GM18499 (cell line): ENCODE results near the gene EPS8L2.

Experiments
- ATAC-seq: cut with Tn5 transposase; IDR thresholded peaks from one replicate; pipeline ENCODE4 v1.9.1; 2021; ENCODE audit warnings: moderate number of reproducible peaks; ENCODE audit not compliant: insufficient read depth, unreplicated experiment

EPS8L2 gene

DNA sequence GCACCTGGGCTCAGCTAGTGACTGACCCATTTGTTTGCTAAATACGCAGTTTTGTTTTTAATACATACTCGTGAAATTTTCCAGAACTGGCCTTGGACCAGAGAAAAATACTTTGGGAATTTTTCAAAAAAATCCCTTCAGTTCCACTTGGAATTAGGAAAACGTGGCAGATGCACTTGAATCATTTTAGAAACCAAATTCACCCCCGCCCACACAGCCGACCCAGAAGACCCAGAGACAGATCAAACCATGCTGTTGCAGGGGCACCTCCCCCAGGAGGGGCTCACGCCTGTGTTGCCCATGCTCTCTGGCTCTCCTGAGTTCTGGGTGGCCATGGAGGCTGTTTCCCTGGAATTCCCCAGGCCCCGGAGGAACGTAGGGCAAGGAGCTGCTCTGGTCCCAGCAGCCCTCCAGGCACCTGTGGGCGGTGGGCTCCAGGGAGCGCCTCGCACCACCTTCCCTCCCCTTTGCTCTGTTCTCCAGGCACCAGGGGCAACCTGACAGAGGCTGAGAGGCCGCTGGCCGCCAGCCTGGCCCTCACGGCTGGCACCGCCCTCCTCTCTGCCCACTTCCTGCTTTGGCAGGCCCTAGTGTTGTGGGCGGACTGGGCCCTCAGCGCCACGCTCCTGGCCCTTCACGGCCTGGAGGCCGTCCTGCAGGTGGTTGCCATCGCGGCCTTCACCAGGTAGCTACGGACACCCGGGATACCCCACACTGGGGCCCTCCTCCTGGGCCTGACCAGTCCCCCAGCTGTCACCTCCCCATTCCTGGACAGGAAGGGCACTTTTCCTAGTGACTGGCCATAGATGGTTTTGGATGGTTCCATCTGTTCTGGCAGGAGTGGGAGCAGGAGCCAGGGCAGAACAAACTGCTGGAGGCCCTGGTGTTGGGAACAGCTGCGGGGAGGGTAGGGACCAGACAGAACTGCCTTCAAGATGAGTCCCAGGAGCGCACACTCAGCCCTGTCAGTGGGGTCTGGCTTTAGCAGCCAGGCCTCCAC, 3.3 kb upstream of the EPS8L2 start:
- no peak for ATAC-seq

- ATAC-seq: no peak
Observed at GRCh38 chr11:703506-703905, 2.5 kb upstream of the EPS8L2 start.

- no peak for ATAC-seq
Observed at GRCh38 chr11:704228-704674, 1.8 kb upstream of the EPS8L2 start.

- ATAC-seq: no peak
Observed at GRCh38 chr11:704781-705645, 1.0 kb upstream of the EPS8L2 start.

- no peak for ATAC-seq
Observed at GRCh38 chr11:706439-706956, 467 bp downstream of the EPS8L2 start.

- ATAC-seq: no peak
Observed at GRCh38 chr11:706957-707816, 1.2 kb downstream of the EPS8L2 start.

- ATAC-seq: no peak
Observed at GRCh38 chr11:707817-708420, 1.9 kb downstream of the EPS8L2 start.

DNA sequence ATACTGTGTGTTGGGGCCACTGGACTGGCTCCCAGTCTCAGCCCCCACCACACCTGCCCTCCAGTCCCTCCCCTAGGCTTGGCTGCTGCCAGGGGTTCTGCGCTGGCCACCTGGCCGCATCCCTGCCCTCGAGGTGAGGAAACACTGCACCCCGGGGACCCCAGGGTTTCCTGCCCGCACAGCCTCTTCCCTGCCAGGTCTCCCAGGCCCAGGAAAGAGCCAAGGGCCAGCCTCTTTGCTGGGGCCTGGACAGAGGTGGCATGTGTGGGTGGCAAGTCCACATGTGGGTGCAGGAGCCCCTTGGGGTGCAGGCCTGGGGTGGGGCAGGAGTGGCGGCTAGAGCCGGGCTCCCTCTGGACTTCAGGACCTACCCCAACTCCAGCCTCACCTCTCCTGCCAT, 2.5 kb downstream of the EPS8L2 start:
- ATAC-seq: no peak

- ATAC-seq: no peak
Observed at GRCh38 chr11:709109-709997, 3.3 kb downstream of the EPS8L2 start.

DNA sequence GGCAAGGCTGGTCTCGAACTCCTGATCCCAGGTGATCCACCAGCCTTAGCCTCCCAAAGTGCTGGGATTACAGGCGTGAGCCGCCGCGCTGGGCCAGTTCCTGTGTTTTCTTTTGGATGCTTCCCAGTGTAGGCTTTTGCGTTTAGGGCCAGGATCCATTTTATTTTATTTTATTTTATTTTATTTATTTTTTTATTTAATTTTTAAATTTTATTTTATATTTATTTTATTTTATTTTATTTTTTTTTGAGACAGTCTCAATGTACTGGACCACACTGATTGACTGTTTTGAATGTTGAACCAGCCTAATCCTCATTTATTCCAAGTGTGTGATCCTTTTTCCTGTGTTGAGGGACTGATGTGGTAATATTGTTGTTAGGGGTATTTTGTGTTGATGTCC, 8.4 kb downstream of the EPS8L2 start:
- no peak for ATAC-seq

DNA sequence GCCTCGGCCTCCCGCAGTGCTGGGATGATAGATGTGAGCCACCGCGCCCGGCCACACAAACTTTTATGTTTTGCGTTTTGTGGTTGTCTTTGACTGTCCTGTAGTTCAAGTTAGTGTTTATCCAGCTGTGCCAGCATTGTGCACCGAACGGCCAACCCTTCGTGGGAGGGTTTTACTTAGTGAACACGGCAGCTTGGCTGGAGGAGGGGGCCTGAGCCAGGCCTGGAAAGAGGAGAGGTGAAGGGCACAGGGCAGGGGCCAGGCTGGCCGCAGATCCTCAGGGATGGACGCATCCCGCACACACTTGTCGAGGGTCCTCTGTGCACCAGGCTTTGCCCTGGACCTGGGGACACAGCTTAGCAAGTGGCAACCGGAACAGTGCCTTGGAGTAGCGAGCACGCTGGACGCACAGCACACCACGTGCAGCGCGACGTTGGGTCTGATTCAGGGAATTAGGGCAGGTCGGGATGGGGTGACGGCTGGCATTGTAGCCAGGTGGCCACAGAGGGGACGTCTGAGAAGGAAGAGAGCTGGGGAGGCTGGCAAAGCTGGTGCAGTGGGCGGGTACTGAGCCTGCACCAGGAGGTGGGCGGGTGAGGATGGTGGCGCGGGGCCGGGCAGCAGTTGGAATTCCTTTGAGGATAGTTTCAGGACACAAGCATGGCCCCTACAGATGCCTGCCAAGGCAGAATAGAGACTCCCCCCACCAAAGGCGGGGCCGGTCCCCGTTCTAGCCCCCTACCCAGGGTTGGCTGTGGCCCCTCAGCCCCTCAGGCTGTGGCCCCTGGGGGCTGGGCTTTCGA, 13.4 kb downstream of the EPS8L2 start:
- ATAC-seq: no peak

DNA sequence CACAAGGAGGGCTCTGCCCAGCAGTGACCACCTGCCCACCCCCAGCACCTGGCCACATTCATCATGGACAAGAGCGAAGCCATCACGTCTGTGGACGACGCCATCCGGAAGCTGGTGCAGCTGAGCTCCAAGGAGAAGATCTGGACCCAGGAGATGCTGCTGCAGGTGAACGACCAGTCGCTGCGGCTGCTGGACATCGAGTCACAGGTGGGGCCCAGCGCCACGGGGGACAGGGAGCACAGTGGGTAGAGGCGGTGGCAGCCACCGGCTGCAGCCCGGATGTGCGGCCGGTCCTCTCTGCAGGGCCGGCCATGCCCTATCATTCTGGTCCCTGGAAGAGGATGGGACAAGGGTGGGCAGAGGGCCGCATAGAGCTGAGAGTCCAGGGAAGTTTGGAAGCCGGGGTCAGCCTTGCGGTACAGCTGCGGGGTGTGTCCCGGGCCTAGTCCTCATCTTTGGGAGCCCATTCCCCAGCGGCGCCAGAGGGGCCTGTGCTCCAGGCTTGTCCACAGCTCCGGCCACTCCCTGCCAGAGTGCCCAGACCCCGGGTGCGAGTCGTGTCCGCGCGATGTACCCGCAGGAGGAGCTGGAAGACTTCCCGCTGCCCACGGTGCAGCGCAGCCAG, 14.1 kb downstream of the EPS8L2 start:
- no peak for ATAC-seq

- no peak for ATAC-seq
Observed at GRCh38 chr11:720642-721246, 14.7 kb downstream of the EPS8L2 start.

- no peak for ATAC-seq
Observed at GRCh38 chr11:721247-721740, 15.3 kb downstream of the EPS8L2 start.

DNA sequence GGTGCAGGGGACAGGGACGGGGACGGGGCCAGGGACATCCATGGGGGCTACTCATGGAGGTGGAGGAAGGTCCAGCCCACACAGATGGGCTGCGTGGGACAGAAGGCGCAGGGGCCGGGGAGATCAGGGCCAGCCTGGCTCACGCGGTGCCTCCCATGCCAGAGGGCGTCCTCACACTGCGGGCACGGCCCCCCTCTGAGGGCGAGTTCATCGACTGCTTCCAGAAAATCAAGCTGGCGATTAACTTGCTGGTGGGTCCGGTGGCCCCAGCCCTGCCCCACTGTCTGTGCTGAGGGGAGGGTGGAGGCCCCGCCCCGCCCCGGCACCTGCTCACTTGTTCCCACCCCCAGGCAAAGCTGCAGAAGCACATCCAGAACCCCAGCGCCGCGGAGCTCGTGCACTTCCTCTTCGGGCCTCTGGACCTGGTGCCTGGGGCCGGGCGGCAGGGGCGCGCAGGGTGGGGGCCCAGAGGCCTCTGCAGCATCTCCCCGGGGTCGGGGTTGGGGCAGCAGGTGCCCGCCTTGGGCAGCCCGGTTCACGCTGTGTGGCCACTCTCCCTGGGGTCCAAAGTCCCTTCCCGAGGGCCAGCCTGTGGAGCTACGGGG, 15.8 kb downstream of the EPS8L2 start:
- no peak for ATAC-seq

DNA sequence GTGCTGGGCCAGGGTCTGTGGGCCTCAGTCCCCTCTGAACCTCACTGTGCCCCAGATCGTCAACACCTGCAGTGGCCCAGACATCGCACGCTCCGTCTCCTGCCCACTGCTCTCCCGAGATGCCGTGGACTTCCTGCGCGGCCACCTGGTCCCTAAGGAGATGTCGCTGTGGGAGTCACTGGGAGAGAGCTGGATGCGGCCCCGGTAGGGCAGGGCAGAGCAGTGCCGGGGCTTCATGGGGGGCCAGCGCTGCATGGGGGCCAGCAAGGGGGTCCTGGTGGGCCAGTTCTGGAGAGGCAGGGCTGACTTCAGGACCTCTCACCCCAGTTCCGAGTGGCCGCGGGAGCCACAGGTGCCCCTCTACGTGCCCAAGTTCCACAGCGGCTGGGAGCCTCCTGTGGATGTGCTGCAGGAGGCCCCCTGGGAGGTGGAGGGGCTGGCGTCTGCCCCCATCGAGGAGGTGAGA, 16.3 kb downstream of the EPS8L2 start:
- no peak for ATAC-seq
